GM12801 (cell line): Measurements from ENCODE around the gene CCL27.

Experiments used
- CTCF ChIP-seq: IDR thresholded peaks from one replicate; pipeline ENCODE4 v1.5.1; 2011; ENCODE audit warnings: control low read depth; ENCODE audit not compliant: insufficient read length; ENCODE audit errors: extremely low read depth

CCL27 gene

DNA sequence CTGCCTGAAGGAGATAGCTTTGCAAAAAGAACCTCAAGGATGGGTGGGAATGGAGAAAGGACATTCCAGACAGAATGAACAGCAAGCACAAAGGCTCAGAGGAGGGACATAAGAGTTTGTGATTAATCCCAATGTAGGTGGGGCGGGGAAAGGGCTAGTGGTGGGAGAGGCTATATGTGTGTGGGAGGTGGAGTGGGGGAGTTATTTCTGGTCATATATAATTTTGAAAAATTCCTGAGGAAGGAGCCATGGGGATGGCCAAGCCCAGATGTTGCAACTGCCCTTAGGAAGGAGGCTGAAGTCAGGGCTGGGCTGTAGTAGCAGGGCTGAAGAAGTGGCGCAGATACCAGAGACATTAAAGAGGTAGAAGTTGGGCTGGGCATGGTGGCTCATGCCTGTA, 13.4 kb upstream of the CCL27 start:
- no peak for TF ChIP-seq CTCF

- TF ChIP-seq CTCF = no peak
Measured at GRCh38 chr9:34675048-34675714, 12.7 kb upstream of the CCL27 start.

DNA sequence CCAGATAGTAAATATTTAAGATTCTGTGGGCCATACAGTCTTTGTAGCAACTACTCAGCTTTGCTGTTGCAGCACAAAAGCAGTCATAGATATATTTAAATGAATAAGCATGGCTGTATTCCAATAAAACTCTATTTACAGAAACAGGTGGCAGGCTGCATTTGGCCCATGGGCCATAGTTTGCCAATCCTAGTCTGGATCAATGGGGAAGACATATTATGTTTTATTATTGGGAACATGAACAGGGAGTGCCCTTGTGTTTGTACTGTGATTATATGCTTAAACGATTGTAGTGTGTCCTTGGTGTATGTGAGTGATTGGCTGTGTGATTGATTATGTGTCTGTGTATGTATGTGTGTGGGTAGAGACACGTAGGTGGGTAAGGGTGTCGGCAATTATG, 12.0 kb upstream of the CCL27 start:
- TF ChIP-seq CTCF = no peak

DNA sequence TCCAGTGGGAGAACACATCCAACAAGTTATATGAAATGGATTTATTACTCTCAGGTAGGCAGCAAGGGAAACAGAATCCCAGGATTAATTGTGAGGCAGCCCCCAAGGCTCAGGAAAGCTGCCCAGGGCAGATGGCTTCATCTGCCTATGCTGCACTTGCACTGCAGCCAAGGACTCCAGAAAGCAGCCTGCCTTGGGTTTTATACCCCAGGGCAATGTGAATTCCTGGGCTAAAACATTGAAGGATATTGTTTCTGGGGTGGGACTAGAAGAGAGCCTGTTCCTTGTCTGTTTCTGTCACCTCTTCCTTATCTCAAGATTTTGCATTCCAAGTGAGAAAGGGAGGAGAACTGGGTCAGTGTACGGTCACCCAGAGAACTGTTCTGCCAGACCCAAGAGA, 8.8 kb upstream of the CCL27 start:
- TF ChIP-seq CTCF = no peak

DNA sequence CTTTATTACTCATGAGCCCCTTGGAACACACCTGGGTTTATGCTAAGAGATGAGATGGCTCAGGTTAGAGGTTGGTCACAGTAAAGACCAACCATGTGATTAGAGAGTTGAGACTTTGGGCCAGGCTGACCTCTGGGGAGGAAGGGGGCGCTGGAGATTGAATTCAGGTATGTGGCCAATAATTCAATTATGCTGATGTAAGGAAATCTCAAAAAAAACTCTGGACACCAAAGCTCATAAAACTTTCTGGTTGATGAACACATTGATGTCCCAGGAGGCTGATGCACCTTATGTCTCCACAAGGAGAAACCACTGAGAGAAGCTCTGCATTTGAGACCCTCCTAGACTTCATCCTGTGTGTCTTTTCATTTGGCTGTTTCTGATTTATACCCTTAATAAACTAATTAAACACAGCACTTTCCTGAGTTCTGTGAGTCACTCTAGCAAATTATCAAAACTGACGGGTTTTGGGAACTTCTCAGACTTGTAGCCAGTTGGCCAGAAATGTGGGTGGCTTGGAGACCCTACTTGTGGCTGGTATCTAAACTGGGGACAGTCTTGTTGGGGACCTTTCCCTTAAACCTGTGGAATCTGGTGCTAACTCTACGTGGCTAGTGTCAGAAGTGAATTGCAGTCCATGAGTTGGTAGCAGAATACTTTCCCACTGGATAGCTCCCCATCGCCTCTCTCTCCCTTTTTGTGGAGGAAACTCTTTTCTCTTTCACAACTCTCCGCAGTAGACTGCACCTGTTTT, 7.5 kb upstream of the CCL27 start:
- TF ChIP-seq CTCF = no peak

DNA sequence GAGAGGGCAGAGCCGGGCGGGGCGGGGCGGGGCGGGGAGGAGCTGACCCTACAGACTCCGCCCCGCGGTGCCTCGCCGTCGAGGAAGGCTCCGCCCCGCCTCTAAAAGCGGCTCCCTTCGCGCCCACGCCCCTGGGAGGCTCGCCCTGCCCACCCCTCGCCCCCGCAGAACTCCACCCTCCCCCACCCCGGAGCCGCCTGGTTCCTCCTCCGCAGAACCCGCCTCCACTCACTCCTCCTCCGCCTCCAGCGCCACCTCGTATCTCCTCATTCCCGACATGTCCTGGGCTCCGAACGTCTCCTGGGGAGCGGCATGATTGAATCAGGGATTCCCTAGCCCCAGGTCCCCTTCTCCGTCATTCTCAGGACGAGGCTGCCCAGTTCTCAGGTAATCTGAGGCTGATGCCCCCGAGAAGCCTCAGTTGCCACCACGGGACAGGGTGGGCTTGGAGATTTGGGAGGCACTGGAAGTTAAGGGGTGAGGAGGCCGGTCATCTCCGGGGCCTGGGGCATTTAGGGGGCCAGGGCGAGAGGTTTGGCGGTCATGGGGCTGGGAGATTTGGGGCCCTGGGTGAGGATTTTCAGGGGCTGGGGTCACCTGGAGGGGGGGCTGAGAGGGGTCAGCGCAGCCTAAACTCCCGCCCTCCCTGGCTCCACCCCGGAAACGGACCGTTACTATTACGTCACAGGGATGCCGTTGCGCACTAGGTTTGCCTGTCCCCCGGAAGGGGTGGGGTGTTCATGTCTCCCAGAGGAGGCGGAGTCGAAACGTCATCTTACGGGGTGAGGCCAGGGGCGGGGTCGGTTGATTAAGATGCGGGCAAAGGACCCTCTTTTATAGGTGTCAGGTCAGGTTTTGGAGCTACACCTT, 3.2 kb upstream of the CCL27 start:
- no peak for TF ChIP-seq CTCF

GRCh38 chr9:34665067-34665380, 2.6 kb upstream of the CCL27 start:
- no peak for TF ChIP-seq CTCF
